Chondrocyte (in vitro differentiated cells): Measurements from ENCODE around the gene SLC2A4. TPM values are rescaled to one million over a fixed set of nuclear protein-coding genes. Genes with fewer than 3 reads are reported as not detected.
A peak's percentile ranks its signal among the peaks of the same experiment; 100 is the strongest.

Experiments
- DNase-seq: peaks from one replicate; pipeline ENCODE4 v3.0.0; 2021; ENCODE audit warnings: mixed read lengths, low spot score
- H3K27ac Mint-ChIP-seq: one replicate; pipeline ENCODE4 v1.8.0; 2021; ENCODE audit warnings: mild to moderate bottlenecking, moderate library complexity, mixed read lengths; ENCODE audit not compliant: unreplicated experiment
- H3K27me3 Mint-ChIP-seq: 2 replicates; pipeline ENCODE4 v1.8.0; 2021; ENCODE audit warnings: low read depth, mixed read lengths
- H3K36me3 Mint-ChIP-seq: 2 replicates; pipeline ENCODE4 v1.8.0; 2021; ENCODE audit warnings: low read depth, mixed read lengths
- H3K4me1 Mint-ChIP-seq: 2 replicates; pipeline ENCODE4 v1.8.0; 2021; ENCODE audit warnings: low read depth, mild to moderate bottlenecking, mixed read lengths
- H3K4me3 Mint-ChIP-seq: one replicate; pipeline ENCODE4 v1.8.0; 2021; ENCODE audit warnings: mild to moderate bottlenecking, moderate library complexity, mixed read lengths; ENCODE audit not compliant: unreplicated experiment
- H3K9me3 Mint-ChIP-seq: 2 replicates; pipeline ENCODE4 v1.8.0; 2021; ENCODE audit warnings: low read depth, mixed read lengths
- total RNA-seq: library from RNA; stranded (reverse); gene quantifications from 3 replicates; pipeline ENCODE4 v1.2.1, GENCODE V29; 2021
- TF ChIP-seq, protein P1 (sequence below): fragments of 200-600 bp; sonication (generic); IDR thresholded peaks from 2 replicates; pipeline ENCODE4 v1.5.0; 2021; ENCODE audit warnings: antibody characterized with exemption, mild to moderate bottlenecking, moderate library complexity

SLC2A4 gene
- total RNA-seq, 1 donor from 2014 or later, result 0.30 TPM

DNA sequence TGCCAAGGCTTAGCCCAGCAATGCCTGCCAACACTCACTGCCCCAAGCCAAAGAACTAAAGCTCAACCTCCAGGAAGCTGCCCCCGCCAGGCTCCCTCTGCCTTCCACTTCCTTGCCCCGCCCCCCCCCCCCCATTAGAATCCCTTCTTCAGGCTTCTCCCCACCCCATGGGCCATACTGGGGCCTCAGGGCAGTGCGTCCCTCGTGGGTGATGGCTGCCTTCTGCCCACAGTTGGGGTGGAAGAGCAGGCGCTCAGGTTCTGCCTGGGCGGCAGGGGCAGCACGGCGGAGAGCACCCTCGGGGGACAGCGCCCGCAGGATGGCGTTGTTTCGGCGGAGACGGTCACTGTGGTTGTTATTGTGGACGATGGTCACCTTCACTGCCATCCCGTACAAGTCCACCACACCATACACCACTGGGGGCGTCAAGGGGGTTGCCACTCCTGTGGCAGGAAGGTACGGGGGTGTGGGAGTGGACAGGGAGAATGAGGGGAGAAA, 43.6 kb downstream of the SLC2A4 start:
- Mint-ChIP-seq H3K36me3 (peaks cover 19% of the 10 kb centered on the region), H3K9me3 (no peaks in the 10 kb centered on the region), H3K4me1 (peaks cover 18% of the 10 kb centered on the region), H3K4me3 (no peak overlapping the region), H3K27me3 (no peaks in the 10 kb centered on the region), H3K27ac (no peak overlapping the region)
- TF ChIP-seq, protein P1, sequence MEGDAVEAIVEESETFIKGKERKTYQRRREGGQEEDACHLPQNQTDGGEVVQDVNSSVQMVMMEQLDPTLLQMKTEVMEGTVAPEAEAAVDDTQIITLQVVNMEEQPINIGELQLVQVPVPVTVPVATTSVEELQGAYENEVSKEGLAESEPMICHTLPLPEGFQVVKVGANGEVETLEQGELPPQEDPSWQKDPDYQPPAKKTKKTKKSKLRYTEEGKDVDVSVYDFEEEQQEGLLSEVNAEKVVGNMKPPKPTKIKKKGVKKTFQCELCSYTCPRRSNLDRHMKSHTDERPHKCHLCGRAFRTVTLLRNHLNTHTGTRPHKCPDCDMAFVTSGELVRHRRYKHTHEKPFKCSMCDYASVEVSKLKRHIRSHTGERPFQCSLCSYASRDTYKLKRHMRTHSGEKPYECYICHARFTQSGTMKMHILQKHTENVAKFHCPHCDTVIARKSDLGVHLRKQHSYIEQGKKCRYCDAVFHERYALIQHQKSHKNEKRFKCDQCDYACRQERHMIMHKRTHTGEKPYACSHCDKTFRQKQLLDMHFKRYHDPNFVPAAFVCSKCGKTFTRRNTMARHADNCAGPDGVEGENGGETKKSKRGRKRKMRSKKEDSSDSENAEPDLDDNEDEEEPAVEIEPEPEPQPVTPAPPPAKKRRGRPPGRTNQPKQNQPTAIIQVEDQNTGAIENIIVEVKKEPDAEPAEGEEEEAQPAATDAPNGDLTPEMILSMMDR, result no peak
- DNase-seq, result no peak

DNA sequence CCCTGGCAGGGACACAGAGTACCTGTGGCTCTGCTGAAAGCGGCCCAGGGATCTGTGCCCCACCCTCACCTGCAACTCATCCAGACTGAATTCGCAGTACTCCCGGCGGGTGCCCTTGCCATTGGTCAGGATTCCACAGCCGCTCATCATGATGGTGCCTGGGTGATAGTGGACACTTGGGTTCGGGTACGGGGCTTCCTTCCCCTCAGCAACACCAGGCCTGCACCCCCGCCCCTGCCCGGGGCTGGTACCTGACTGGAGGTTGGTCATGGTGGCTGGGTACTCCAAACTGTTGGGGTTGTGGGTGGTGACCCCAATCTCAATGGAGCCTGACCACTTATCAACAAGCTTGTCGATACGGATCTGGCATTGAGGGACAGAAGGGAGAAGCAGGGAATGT, 44.7 kb downstream of the SLC2A4 start:
- no peak for DNase-seq
- H3K9me3 Mint-ChIP-seq, result no peaks in the 10 kb centered on the region
- no peaks in the 10 kb centered on the region for H3K27me3 Mint-ChIP-seq
- H3K4me3 Mint-ChIP-seq, result no peak overlapping the region
- no peak overlapping the region for H3K27ac Mint-ChIP-seq
- TF ChIP-seq, protein P1, result no peak
- peaks cover 16% of the 10 kb centered on the region for H3K36me3 Mint-ChIP-seq
- H3K4me1 Mint-ChIP-seq, result peaks cover 19% of the 10 kb centered on the region

DNA sequence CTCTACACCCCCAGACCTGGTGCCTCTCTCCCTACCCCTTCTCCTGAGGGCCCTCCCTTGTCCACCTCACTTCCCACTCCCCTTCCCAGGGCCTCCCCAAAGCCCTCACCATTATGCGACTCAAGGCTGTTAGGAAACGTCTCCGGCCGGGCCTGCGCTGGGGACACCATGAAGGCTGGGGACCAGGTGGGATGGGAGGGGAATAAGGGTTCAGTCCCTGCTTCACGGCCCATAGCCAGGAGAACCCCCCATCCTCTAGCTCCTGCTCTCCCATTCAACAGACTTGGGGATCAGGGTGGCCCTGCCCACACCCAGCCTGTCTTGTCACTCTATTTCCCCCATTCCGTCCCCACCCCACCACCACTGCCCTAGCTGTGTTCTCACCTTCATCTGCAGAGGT, 45.5 kb downstream of the SLC2A4 start:
- Mint-ChIP-seq H3K9me3 (no peaks in the 10 kb centered on the region), H3K4me3 (no peak overlapping the region), H3K36me3 (peaks cover 9% of the 10 kb centered on the region), H3K4me1 (peaks cover 19% of the 10 kb centered on the region), H3K27me3 (no peaks in the 10 kb centered on the region), H3K27ac (no peak overlapping the region)
- TF ChIP-seq, protein P1, result no peak
- DNase-seq, result no peak

DNA sequence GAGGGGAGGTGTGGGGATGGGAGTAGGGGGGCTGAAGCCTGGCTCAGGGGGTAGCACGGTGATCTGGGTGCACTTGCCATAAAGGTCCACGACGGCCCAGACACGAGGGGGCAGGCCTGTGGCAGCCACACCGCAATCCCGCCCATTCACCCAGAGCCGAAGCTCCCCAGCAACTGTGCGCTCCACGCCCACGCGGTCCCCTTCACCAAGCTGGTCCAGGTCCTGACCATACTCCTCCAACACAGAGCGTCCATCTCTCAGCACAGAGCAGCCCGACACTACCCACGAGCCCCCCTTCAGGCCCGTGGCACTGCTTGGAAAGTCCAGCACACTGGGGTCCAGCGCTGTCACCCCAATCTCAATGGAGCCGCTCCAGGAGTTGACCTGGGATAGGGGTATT, 46.0 kb downstream of the SLC2A4 start:
- Mint-ChIP-seq H3K4me1 (peaks cover 19% of the 10 kb centered on the region), H3K27me3 (no peaks in the 10 kb centered on the region), H3K36me3 (peaks cover 6% of the 10 kb centered on the region), H3K4me3 (no peak overlapping the region), H3K27ac (no peak overlapping the region), H3K9me3 (no peaks in the 10 kb centered on the region)
- TF ChIP-seq, protein P1, result no peak
- no peak for DNase-seq

DNA sequence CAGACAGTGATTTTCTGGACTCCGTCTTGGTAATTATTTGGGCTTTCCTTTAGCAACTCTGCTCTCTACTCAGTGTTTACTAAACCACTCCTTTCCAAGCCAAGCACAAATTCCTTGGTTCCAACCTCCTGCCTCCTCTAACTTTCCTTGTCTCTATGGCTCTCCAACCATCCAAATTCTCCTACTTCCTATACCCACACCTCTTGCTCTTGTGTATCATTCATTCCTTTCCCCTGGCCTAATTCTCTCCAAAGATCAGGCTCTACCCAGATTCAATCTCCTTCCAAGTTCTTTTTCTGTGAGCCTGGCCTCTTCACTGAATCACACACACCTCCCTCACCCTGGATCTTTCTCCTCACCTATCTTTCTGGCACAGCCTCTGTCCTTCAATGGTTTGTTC, 46.5 kb downstream of the SLC2A4 start:
- Mint-ChIP-seq H3K4me1 (peaks cover 19% of the 10 kb centered on the region), H3K9me3 (no peaks in the 10 kb centered on the region), H3K4me3 (peak overlapping the region; percentile 95), H3K27ac (peak overlapping the region; percentile 63), H3K27me3 (no peaks in the 10 kb centered on the region), H3K36me3 (peaks cover 6% of the 10 kb centered on the region)
- TF ChIP-seq, protein P1, result no peak
- no peak for DNase-seq
